ENCODE results near the gene RHBDD1. TPM values are rescaled to one million over a fixed set of nuclear protein-coding genes. Genes with fewer than 3 reads are reported as not detected.
A peak's percentile ranks its signal among the peaks of the same experiment; 100 is the strongest.

The RHBDD1 gene
- polyA plus RNA-seq, 1 of the 3 experiments (the other 2 are of a cell fraction), result 10.3 TPM

DNA sequence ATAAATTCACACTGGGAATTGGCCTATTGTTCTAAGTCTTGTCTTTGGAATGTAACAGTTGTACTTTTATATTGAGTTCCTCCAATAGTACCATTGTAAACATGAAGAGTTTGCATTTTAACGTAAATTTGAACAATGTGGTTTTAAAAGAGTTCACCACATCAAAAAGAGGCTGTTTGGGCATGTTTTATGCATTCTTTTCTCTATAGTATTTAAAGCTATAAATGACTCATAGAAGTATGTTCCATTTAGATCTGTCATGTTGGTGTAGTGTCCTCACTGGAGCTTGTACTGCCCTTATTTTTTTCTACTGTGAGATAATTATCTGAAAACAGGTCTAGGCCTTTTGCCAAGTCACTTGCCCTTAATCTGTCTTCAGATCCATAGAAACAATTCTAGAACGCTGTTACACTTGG is 141.9 kb downstream of the RHBDD1 start:
- Histone ChIP-seq H3K4me2 (no peak overlapping the region; the same call in 1 of the 2 replicates), H3K36me3 (replicated peaks in 1 of 2; ENCODE audit: control insufficient read depth in 1 of 2, insufficient read depth in 2 of 2, low read length in 1 of 2) (no peaks in the 10 kb centered on the region), H3K9me2 (no peaks in the 10 kb centered on the region), H3K27ac (ENCODE audit: low read depth in 2 of 2, low read length in 1 of 2) (peak overlapping the region; percentile 33 to 47; a peak in 2 of 4 replicates), H3K4me3 (ENCODE audit: low read depth in 2 of 2, low read length in 1 of 2) (no peak overlapping the region), H3K4me1 (ENCODE audit: control insufficient read depth in 1 of 2, insufficient read depth in 2 of 2, low read depth in 1 of 2, low read length in 1 of 2) (peaks cover 8 to 10% of the 10 kb centered on the region in 2 experiments; a peak in 3 of 4 replicates), H3K79me2 (ENCODE audit: insufficient read depth) (no peaks in the 10 kb centered on the region), H3K9me3 (no peaks in the 10 kb centered on the region), H2AFZ (ENCODE audit: low read depth) (no peak overlapping the region), H4K20me1 (ENCODE audit: insufficient read depth) (no peaks in the 10 kb centered on the region), H3K9ac (no peak overlapping the region), H3K27me3 (ENCODE audit: insufficient read depth) (no peaks in the 10 kb centered on the region), H3F3A (replicated peaks; ENCODE audit: insufficient read depth) (peaks cover 11% of the 10 kb centered on the region)
- ChIA-PET POLR2A (no interaction called here), CTCF (interaction anchor here (1.8 kb wide), 1 partner anchor 1317 kb away, joined by 4 read pairs; no protein-coding TSS in a partner anchor)
- WGBS (ENCODE audit: low lambda C conversion rate), result 13% methylated on average over 2 of the region's 2 CpGs
- peak; percentile 27 for DNase-seq
- TF ChIP-seq FOXM1 (IDR thresholded peaks at IDR 0.05; ENCODE audit: low read depth) (peak; percentile 79), SMC3 (IDR thresholded peaks at IDR 0.05; ENCODE audit: low read depth, low read length) (no peak), TCF12 (IDR thresholded peaks at IDR 0.05) (peak; percentile 87), TAF1 (IDR thresholded peaks at IDR 0.05; ENCODE audit: borderline replicate concordance, low read depth, low read length) (no peak), EP300 (IDR thresholded peaks at IDR 0.05; ENCODE audit: borderline replicate concordance in 1 of 2, low read depth in 1 of 2, low read length in 1 of 2) (peak; percentile 30 to 80; a peak in 1 of 4 replicates), CHD2 (IDR thresholded peaks at IDR 0.05; ENCODE audit: low read length, partially characterized antibody) (no peak), ELF1 (IDR thresholded peaks at IDR 0.05) (no peak), SIN3A (IDR thresholded peaks at IDR 0.05; ENCODE audit: borderline replicate concordance, low read depth, low read length) (no peak), NFIC (IDR thresholded peaks at IDR 0.05; ENCODE audit: borderline replicate concordance) (peak; percentile 88), GATA2 (CRISPR knock-in tag; IDR thresholded peaks at IDR 0.05) (0 out of 2 replicates have a peak, but pooled peaks have one; percentile 35), RFX5 (IDR thresholded peaks at IDR 0.05; ENCODE audit: low read length) (no peak), RXRA (IDR thresholded peaks at IDR 0.05; ENCODE audit: borderline replicate concordance, low read depth) (0 out of 2 replicates have a peak, but pooled peaks have one; percentile 56), TEAD4 (IDR thresholded peaks at IDR 0.05; ENCODE audit: borderline replicate concordance, insufficient read depth) (peak; percentile 57; the same call in 1 of the 2 replicates), MEF2A (IDR thresholded peaks at IDR 0.05; ENCODE audit: borderline replicate concordance, low read depth) (0 out of 2 replicates have a peak, but pooled peaks have one; percentile 34), JUND (IDR thresholded peaks at IDR 0.05) (peak; percentile 82), RCOR1 (IDR thresholded peaks at IDR 0.05; ENCODE audit: low read length) (no peak), EZH2phosphoT487 (IDR thresholded peaks at IDR 0.05; ENCODE audit: borderline replicate concordance, low read depth) (no peak), POLR2AphosphoS5 (IDR thresholded peaks at IDR 0.05; ENCODE audit: low read depth, low read length) (peak; percentile 41; the same call in 1 of the 2 replicates), MXI1 (IDR thresholded peaks at IDR 0.05; ENCODE audit: low read depth, low read length) (0 out of 2 replicates have a peak, but pooled peaks have one; percentile 22)
- TF ChIP-seq, protein P1, sequence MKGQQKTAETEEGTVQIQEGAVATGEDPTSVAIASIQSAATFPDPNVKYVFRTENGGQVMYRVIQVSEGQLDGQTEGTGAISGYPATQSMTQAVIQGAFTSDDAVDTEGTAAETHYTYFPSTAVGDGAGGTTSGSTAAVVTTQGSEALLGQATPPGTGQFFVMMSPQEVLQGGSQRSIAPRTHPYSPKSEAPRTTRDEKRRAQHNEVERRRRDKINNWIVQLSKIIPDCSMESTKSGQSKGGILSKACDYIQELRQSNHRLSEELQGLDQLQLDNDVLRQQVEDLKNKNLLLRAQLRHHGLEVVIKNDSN (IDR thresholded peaks at IDR 0.05; ENCODE audit: borderline replicate concordance, low read depth), result no peak
- TF ChIP-seq, protein P2, sequence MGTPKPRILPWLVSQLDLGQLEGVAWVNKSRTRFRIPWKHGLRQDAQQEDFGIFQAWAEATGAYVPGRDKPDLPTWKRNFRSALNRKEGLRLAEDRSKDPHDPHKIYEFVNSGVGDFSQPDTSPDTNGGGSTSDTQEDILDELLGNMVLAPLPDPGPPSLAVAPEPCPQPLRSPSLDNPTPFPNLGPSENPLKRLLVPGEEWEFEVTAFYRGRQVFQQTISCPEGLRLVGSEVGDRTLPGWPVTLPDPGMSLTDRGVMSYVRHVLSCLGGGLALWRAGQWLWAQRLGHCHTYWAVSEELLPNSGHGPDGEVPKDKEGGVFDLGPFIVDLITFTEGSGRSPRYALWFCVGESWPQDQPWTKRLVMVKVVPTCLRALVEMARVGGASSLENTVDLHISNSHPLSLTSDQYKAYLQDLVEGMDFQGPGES (IDR thresholded peaks at IDR 0.05; ENCODE audit: low read depth, low read length), result no peak
- TF ChIP-seq, protein P3, sequence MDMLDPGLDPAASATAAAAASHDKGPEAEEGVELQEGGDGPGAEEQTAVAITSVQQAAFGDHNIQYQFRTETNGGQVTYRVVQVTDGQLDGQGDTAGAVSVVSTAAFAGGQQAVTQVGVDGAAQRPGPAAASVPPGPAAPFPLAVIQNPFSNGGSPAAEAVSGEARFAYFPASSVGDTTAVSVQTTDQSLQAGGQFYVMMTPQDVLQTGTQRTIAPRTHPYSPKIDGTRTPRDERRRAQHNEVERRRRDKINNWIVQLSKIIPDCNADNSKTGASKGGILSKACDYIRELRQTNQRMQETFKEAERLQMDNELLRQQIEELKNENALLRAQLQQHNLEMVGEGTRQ (IDR thresholded peaks at IDR 0.05; ENCODE audit: borderline replicate concordance, low read depth, low read length), result no peak
- TF ChIP-seq, protein P4, sequence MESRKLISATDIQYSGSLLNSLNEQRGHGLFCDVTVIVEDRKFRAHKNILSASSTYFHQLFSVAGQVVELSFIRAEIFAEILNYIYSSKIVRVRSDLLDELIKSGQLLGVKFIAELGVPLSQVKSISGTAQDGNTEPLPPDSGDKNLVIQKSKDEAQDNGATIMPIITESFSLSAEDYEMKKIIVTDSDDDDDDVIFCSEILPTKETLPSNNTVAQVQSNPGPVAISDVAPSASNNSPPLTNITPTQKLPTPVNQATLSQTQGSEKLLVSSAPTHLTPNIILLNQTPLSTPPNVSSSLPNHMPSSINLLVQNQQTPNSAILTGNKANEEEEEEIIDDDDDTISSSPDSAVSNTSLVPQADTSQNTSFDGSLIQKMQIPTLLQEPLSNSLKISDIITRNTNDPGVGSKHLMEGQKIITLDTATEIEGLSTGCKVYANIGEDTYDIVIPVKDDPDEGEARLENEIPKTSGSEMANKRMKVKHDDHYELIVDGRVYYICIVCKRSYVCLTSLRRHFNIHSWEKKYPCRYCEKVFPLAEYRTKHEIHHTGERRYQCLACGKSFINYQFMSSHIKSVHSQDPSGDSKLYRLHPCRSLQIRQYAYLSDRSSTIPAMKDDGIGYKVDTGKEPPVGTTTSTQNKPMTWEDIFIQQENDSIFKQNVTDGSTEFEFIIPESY (IDR thresholded peaks at IDR 0.05; ENCODE audit: borderline replicate concordance, low read depth), result no peak
- TF ChIP-seq, protein P5, sequence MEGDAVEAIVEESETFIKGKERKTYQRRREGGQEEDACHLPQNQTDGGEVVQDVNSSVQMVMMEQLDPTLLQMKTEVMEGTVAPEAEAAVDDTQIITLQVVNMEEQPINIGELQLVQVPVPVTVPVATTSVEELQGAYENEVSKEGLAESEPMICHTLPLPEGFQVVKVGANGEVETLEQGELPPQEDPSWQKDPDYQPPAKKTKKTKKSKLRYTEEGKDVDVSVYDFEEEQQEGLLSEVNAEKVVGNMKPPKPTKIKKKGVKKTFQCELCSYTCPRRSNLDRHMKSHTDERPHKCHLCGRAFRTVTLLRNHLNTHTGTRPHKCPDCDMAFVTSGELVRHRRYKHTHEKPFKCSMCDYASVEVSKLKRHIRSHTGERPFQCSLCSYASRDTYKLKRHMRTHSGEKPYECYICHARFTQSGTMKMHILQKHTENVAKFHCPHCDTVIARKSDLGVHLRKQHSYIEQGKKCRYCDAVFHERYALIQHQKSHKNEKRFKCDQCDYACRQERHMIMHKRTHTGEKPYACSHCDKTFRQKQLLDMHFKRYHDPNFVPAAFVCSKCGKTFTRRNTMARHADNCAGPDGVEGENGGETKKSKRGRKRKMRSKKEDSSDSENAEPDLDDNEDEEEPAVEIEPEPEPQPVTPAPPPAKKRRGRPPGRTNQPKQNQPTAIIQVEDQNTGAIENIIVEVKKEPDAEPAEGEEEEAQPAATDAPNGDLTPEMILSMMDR (IDR thresholded peaks at IDR 0.05), result no peak
- TF ChIP-seq, protein P6, sequence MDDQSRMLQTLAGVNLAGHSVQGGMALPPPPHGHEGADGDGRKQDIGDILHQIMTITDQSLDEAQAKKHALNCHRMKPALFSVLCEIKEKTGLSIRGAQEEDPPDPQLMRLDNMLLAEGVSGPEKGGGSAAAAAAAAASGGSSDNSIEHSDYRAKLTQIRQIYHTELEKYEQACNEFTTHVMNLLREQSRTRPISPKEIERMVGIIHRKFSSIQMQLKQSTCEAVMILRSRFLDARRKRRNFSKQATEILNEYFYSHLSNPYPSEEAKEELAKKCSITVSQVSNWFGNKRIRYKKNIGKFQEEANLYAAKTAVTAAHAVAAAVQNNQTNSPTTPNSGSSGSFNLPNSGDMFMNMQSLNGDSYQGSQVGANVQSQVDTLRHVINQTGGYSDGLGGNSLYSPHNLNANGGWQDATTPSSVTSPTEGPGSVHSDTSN (IDR thresholded peaks at IDR 0.05), result peak; percentile 78

Measured in SK-N-SH (cell line).